ENCODE data around the gene HSD11B2.

Gene HSD11B2

DNA sequence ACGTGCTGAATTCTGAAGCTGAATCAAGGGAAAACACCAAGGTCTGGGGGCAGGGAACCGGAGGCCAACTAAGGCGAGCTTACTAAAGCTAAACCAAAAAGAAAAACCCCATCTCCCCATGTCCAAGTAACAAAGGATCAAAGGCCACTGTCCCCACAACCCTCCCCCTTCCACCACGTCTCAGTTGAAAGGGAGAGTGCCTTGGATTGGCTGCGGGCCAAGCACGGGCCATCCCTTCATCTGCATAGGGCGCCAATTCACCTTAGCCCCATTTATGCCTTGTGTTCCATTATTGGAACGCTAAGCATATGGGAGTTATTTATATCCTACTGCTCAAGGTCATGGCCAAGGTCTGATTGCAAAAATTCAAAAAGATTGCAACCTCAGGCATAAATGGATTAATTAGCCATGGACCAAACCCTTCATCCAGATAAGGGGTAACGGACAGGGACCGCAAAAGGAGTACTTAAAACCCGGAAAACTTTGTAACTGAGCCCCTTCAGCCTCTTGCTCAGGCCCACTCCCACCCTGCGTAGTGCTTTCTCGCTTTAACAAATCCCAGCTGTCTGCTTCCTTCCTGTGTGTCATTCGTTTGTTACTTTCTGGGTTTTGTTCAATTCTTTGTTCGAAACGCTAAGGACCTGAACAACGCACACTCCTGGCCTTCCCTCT, 50.8 kb downstream of the HSD11B2 start:
- no peak for DNase-seq

DNA sequence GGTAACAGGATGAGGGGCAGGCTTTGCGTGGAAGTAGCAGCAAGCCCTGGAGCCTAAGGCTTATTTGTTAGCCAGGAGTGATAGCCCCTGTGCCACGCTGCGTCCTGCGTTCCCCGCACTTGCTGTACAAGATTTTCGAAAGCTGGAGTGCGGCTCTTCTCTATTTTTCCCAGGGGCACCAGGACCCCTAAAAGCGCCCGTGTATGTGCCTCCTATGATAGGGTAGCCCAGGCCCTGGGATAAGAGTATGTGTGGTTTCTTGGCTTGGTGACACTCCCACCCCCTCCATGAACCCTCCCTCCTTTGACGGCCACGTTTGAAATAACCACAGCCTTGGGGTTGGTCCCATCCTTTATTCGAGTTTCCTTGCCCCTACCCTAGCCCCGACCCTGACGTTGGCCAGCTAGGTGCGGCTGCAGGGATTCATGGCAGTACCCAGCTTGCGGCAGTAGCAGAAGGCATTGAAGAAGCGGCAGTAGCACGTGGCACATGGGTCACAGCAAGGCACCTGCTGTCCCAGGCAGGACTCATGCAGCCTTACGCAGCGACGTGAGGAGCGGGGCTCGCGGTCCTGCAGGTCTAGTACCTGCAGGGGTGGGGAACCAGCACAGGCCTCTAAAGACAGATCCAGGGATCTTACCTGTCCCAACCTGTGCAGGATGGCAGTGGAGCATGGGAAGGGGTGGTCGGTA, 51.5 kb downstream of the HSD11B2 start:
- no peak for DNase-seq

DNA sequence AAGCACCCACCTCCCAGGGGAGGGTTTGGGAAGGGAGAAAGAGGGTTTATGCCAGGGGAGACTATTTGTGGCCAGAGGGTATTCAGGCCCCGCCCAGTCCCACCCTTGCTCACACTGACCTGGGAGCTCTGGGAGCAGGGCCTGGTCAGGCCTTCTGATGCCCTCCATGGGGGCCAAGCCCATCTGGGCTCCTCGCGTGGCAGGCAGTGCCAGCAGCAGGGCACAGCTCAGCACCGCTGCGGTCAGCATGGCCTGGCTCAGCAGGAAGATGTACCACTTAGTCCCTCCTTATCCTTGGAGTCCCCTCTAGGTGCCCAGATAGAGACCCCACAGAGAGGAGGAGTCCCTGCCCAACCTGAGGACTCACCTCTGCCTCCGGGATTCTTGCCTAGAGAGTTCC, 52.2 kb downstream of the HSD11B2 start, which contains the start of gene AGRP:
TSS of gene AGRP (minus strand) at position 398 of the 400 bp plus-strand sequence. CDS start at position 249, 149 bp downstream.
- DNase-seq: no peak

DNA sequence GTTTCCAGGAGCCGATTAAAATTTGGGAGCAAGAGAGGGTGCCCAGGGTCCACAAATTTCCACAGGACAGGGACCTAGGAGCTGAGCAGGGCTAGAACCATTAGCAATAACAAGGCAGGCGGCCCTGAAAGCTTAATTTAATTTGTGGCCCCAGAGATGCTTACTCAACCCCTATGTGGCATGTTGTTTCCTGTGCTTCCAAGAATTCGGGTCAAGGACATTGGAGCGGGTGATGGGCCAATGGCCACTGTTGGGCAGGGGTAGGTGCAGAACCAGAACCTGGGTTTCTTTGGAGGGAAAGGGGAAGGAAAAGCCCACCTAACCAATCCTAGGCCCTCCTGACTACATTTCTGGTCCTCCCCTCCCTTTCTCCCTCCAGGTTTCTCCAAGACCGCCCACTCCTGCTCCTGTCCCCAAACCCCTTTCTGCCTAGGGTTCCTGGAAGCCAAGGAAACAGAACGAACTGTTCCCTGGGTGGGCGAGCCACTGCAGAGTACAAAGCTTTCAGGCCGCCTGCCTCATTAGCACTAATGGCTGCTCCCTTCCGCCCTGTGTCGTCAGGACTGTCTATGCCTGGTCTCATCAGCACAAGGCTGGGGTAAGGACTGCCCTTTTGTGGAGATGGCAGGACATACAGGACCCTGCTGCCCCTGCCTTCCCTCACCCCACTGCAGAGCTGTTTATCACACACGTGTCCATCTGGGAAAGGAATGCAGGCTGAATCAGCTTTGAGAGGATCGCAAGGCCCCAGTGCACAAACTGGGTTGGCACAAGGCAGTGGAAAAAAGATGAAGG, 53.0 kb downstream of the HSD11B2 start:
- no peak for DNase-seq

DNA sequence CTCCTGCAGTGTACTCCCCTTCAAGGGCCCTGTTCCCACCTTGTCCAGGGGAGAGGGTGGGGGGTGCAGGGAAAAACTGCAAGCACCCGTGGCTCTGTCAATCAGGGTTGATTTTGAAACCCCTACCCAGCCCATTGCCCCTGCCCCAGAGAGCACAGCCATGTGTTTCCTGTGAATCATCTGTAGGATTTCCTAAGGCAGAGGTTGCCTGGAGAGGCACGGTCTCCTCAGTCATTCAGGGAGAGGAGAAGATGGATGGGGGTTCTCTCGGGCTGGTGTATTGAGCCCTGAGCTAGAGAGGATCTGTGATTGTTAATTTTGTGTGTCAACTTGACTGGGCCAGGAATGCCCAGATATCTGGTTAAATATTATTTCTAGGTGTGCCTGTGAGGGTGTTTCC, 55.9 kb downstream of the HSD11B2 start:
- DNase-seq: no peak

All from kidney glomerular epithelial cell (primary cell).